GM19025 (cell line): Measurements from ENCODE around the gene TPBGL.

Source experiments
- ATAC-seq: cut with Tn5 transposase; IDR thresholded peaks from one replicate; pipeline ENCODE4 v1.9.1; 2021; ENCODE audit warnings: mild to moderate bottlenecking, low read depth, moderate library complexity; ENCODE audit not compliant: unreplicated experiment

The TPBGL gene, protein sequence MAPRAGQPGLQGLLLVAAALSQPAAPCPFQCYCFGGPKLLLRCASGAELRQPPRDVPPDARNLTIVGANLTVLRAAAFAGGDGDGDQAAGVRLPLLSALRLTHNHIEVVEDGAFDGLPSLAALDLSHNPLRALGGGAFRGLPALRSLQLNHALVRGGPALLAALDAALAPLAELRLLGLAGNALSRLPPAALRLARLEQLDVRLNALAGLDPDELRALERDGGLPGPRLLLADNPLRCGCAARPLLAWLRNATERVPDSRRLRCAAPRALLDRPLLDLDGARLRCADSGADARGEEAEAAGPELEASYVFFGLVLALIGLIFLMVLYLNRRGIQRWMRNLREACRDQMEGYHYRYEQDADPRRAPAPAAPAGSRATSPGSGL

DNA sequence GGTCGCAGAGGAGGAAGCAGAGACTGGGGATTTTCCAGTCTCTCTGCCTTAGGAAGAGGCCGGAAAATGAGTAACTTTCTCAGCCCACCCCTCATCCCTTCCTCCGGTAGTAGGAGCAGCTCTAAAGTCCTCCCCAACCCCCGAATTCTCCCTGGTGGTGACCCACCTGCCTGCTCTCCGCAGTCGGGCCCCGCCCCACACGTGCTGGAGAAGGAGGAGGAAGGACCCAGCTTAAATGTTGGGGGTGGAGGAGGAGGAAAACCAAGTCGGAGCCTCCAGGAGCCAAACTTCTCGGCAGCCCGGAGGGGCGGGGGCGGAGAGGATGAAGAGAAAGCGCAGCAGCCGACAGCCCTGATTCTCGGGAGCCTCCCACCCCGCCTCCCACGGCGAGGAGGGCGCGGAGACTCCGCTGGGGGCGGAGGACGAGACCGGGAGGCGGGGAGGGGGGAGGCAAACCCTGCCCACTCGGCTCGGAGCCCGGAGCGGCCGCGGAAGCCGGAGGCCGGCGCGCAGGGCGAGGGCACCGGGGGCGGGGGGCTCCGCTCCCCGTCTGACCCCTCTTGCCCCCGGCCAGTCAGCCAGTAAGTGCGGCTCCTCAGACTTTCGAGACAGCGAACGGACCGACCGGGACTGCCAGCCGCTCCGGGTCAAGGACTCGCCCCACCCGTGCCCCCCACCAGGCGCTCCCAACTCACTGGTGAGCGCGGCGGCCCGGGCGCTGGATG is at the start of gene TPBGL:
TSS of gene TPBGL (plus strand) at position 464 of the 725 bp plus-strand sequence. CDS start 276 bp downstream, outside the sequence.
- ATAC-seq = no peak

DNA sequence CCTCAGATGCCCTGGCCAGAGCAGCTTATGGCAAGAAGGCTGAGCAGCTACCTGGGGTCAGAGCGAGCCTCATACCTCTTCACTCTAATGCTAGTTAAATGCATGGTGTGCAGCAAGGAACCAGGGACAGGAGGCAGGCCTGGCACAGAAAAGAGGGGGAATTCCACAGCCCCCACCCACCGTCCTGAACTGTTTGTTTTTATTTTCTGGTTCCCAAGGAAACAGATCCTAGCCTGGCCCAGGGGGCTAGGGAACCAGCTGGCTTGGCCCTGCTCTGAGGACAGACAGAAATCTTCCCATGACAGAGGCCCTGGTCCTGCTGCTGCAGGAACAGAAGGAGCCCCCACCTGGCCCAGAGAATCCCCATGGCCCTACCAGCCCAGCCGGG is 49.2 kb upstream of the TPBGL start:
- ATAC-seq = no peak

DNA sequence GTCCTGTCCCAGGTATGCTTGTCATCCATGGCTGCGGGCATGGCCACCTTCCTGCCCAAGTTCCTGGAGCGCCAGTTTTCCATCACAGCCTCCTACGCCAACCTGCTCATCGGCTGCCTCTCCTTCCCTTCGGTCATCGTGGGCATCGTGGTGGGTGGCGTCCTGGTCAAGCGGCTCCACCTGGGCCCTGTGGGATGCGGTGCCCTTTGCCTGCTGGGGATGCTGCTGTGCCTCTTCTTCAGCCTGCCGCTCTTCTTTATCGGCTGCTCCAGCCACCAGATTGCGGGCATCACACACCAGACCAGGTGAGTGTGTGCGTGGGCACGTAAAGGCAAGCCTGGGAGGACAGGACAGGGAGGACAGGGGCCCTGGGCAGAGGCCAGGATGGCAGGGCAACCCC is 47.3 kb upstream of the TPBGL start:
- no peak for ATAC-seq

DNA sequence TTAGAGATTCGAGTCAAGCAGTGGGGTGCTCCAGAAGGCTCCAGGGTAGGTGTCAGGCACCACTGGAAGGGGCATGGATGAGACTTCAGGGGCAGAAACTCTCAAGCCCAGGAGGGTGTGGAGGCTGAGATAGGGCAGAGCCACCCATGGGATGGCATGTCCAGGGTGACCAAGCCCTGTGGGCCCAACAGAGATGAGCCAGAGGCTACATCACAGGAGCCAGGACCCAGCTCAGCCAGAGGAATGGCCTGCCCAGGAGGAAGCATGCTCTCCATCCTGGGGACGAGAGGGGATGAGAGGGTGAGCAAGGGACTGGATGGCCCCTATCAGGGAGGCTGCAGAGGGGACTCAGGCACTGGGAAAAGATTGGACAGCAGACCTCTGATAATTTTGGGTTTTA is 46.9 kb upstream of the TPBGL start:
- no peak for ATAC-seq

DNA sequence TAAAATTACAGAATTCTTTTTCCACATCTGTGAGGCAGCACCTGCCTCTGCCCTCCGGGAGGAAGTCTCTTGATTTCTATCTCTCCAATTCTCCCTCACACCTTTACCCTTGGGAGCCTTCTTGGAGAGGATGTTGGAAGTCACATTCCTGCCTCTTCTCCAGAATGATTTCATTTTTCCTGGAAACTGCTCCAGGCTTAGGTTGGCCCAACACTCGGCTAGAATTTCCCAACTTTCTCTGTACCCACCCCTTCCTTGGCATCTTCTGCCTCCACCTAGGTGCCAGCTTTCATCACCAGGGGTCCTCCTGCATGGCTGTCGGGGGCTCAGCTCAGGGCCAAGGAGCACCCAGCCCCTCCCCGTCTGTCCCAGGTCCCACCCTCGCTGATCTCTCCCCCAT is 46.4 kb upstream of the TPBGL start:
- ATAC-seq = no peak

DNA sequence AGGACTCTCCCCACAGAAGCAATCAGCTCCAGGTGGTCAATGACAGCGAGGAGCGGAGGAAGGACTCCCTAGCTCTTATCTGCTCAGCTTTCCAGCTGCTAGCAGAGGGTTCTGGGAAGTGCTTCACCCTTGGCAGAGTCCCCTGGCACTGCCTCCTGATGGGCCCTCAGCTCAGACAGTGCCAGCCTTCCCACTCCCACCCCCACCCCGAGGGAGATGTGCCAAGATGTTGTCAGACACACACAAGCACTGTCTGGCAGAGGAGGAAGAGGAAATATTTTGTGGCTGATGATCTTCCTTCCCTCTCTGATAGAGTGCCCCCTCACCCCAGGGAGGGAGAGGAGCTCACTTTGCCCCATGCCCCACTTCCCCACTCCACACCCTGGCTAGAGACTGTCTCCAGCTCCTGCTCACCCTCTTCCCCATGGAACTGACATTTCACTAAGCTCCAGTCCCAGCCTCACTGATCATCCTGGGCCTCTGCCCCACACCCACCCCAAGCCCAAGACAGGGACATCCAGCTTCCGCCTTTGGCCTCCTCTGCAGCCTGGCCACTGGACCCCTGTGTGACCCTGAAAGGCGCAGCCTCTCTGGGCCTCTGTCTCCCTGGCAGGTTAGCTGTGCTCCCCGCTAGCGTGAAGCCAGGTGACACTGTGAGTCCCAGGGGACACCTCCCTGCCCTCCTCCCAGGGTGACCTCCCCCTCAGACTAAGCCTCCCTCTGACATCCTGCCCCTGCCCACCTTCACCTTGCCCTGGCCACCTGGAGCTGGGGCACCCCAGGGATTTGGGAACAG is 45.2 kb upstream of the TPBGL start:
- no peak for ATAC-seq

DNA sequence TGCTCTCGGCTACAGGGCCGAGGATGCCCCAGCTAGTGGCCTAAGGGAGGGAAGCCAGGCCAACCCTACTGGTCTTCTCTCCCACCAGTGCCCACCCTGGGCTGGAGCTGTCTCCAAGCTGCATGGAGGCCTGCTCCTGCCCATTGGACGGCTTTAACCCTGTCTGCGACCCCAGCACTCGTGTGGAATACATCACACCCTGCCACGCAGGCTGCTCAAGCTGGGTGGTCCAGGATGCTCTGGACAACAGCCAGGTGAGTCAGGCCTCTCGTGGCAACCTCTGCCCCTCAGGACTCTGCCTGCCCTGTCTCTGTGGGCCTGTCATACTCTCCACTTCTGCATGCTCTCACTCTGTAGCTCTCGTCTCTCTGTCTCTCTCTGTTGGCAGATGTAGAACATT is 44.1 kb upstream of the TPBGL start:
- ATAC-seq = no peak

DNA sequence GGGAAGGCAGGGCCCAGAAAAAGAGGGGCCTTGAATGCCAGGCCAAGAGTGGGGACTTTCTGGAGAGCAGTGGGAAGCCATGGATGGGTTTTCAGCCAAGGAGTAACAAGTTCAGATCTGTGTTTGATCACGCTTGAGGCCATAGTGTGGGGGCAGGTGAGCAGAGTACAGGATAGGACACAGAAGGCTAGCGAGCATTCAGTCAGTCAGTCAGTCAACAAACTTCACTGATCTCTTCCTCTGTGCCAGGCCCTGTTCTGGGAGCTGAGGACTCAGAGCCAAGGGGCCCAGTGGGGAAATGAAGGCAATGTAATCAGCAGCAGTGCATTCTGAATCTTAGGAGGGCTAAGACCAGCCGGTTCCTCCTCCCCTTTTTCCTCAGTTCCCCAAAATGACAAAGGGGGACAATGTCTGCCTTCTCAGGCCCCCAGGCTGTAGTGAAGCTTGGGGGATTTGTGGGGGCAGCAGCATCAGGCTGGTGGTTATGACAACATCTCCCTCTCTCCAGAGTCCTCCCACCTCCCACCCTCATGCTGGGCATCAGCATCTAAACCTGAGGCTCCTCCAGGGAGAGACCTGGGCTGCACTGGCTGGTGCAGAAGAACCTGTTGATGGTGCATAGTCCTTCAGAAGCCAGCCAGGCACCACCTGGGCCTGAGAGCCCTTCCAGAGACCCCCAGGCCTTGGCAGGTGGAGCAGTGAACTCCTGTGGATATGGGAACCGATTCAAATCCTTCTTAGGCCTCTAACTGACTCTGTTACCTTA is 42.9 kb upstream of the TPBGL start:
- ATAC-seq = no peak

DNA sequence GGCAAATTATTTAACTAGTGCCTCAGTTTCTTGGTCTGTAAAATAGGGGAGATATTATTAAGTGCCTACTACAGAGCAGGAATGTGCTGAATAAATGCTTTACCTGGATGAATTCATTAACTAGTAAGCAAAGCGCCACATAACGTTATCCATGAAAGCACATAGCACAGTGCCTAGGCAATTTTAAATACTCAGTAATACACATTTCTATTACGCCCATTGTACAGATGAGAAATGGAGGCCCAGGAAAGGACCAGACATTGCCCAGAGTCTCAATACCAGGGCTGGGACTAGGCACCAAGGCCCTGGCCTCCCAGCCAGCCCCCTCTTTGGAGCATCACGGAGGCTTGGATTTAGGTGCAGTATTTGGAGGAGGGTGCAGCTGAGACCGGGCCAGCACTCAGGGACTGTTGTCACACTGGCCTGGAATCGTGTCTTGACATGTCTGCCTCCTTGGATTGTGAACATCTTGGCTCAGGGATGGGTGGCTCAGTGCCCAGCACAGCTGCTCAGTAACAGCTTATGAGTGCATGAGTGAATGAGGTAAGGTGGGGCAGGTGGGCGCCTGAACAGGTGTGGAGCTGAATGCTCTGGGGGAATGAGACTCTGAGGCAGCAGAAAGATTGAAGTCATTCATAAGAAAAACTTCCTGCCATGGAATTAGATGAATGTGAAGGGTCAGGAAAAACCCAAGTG is 42.1 kb upstream of the TPBGL start:
- ATAC-seq = no peak

DNA sequence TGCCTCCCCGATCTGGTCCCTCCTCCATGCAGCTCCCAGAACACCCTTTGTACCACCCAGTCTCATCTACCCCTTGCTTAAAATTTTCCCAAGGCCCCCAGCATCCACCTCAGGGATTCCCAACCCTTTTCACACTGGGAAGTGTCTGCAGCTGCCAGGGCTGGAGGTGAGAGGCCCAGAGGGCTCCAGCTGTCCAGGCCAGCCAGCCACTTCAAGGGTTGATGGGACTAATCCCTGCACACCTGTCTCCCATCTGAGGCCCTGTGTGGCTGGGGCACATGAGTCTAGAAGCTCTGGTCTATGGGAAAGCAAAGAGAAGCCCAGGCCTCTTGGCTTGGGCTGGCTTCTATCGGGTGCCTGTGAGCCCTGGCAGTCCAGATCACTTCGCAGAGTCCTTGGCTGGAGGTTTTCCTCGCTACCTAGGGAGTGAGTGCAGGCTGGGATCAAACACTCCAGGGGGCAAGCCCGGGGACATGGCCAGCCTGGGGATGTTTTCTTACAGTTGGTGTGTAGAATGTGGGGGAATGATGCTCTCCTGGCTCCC is 41.1 kb upstream of the TPBGL start:
- no peak for ATAC-seq

DNA sequence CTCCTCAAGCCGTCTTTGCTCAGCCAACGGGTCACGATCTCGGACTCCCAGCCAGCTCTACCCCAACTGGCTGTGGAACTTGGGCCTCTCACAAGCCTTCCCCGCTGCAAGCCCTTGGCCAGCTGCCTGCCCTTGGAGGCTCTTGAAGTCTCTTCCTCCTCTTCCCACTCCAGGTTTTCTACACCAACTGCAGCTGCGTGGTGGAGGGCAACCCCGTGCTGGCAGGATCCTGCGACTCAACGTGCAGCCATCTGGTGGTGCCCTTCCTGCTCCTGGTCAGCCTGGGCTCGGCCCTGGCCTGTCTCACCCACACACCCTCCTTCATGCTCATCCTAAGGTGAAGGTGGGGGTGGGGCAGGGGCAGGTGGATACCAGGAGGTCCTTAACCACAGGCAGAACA is 40.5 kb upstream of the TPBGL start:
- ATAC-seq = no peak

DNA sequence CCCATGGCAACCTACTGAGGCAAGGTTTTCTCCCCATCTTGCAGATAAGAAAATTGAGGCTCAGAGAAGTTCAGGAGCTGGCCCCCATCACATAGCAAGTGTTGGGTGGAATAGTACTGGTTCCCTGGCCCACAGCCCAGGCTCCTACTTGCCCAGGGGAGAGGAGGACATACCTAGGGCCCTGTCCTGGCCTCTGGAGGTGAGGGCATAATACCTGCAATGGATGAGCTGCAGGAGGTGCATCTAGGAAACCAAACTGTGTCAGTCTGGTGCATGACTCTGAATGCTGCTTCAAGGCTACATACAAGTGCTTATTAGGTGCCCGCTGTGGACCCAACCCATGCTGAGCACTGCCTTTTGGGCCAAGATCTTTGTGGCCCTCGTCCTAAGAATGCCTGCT is 40.0 kb upstream of the TPBGL start:
- no peak for ATAC-seq

DNA sequence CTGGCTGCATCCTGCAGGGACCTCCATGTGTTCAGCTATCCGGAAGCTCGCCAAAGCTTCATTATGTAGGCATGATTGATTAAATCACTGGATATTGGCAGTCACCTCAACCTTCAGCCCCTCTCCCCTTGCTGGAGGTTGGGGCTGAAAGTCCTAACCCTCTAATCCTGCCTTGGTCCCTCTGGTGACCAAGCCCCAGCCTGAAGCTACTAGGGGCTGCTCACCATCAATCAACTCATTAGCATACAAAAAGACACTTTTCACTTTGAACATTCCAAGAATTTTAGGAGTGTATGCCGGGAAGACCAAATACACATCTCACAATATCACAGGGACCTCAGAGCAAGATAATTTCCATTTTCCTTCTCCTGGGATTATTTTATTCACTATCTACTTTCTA is 38.8 kb upstream of the TPBGL start:
- no peak for ATAC-seq

DNA sequence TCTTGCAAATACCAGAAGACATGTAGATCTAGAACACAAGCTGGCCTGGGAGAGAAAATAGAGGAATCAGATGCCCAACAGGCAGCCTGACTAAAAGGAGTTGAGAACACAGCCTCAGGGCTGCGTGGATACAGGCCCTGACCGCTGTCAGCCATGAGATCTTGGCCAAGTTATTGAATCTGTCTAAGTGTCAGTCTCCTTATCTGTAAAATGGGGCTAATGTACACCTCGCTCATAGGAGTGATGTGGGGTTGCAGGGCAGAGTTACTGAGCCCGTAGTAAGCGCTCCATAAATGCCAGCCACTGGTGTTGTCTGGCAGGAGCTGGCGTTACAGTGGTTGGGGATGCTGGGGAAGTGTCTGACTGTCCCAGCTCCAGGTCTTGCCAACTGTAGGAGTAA is 38.4 kb upstream of the TPBGL start:
- ATAC-seq = no peak

DNA sequence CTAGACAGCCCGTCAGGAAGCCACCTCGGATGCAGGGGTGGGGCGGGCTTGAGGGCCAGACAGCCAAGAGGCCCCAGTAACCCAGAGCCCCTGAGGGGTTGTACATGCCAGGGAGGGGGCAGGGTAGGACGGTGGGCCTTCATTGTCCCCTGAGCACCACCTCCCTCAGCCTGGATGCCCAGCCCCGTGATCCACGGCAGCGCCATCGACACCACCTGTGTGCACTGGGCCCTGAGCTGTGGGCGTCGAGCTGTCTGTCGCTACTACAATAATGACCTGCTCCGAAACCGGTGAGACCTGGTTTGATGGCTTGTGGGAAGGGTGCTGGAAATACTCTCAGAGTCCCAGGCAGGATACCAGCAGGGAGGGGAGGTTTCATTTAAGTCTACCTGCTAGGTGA is 37.4 kb upstream of the TPBGL start:
- ATAC-seq = no peak

DNA sequence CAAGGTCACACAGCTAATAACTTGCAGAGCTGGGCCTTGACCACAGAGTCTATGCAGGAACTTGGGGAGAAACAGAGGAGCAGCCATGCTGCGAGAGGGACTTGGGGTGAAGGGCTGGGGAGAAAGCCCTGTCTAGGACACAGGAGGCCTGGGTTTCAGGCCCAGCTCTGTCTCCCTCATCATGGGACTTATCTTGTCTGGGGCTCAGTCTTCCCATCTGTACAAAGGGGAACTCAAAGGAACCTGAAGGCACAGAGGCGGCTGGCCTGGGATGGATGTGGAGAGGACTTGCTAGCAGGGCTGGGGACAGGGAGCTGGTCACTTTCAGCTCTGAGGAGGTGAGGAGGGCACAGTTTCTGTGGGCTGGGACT is 36.9 kb upstream of the TPBGL start:
- ATAC-seq = no peak

DNA sequence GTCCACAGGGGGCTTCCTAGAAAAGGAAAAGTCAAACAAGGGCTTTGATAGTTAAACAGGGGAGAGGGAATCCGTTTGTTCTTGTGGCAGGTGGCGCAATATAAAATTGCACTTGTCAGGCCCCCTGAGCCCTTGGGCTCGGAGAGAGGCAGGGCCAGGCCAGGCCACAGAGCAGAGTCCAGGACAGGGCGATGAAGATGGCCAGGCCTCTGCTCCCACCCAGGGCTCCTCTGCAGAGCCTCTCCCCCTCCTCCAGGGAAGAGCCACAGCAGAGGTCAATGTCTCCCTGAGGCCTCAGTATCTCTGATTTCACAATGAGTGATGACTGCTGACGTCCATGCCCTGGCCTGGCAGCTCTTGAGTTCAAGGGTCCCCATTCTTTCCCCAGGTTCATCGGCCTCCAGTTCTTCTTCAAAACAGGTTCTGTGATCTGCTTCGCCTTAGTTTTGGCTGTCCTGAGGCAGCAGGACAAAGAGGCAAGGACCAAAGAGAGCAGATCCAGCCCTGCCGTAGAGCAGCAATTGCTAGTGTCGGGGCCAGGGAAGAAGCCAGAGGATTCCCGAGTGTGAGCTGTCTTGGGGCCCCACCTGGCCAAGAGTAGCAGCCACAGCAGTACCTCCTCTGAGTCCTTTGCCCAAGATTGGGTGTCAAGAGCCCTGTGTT is 36.4 kb upstream of the TPBGL start:
- no peak for ATAC-seq

DNA sequence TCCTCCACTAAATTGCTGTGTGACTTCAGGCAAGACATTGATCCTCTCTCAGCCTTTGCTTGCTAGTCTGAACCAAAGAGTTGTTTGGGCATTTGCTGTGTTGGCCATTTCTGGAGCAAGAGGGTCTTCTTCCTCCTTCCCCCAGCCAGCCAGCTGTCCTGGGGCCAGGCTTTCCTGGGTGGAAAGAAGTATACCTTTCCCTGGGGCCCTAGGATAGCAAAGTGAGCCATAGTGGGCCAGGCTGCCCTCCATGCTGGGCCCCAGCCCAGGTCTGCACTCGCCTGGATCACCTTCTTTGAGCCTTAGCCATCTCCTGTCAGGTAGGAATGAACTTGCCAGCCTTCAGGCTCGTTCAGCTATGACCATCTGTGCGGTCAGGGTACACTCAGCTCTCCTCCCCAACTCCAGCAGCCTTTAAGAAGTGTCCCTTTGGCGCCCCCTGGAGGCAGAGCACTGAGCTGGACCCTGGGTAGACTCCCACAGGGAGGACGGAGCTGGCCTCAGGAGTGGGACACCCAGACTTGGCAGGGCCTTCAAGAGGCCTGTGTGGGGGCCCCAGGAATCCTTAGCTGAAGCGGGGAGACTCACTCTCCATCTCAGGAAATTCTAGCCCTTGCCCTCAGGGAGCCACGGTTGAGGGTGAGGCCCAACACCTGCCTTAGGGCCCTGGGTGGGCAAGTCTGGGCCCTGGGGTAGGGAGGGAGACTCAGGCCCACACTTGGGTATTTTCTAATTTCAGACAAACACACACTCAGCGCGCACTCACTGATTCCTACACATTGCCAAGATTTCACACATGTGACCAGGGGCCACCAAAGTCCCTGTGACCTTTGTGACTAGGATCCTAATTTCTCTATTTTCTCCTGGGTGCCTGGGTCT is 35.6 kb upstream of the TPBGL start:
- no peak for ATAC-seq
